Dermis microvascular lymphatic vessel endothelial cell (primary cell): ENCODE measurements around the gene DDX23. TPM values are rescaled to one million over a fixed set of nuclear protein-coding genes. Genes with fewer than 3 reads are reported as not detected.

Experiments
- total RNA-seq: library from RNA; depleted of rRNA; stranded (reverse); fragments of >200 nt; gene quantifications from 2 replicates; pipeline ENCODE4 v1.2.1, GENCODE V29; 2014

Gene DDX23
- total RNA-seq, 1 donor from 2014 or later = 60.0 TPM

Other genes starting within 250 kb of the DDX23 start
- gene KANSL2, start 169.9 kb downstream of the DDX23 start, total RNA-seq = 31.1 and 43.0 TPM in 2 replicates
- 17.7 and 21.0 TPM in 2 replicates for gene CCNT1, start 135.5 kb downstream of the DDX23 start, total RNA-seq
- 27.2 and 35.7 TPM in 2 replicates for gene ADCY6, start 63.1 kb downstream of the DDX23 start, total RNA-seq
- gene CACNB3, start 33.7 kb downstream of the DDX23 start, total RNA-seq = 6.9 and 8.1 TPM in 2 replicates
- gene RND1, start 13.7 kb upstream of the DDX23 start, total RNA-seq = 3.2 and 6.1 TPM in 2 replicates
- gene FKBP11, start 73.3 kb upstream of the DDX23 start, total RNA-seq = 9.9 and 12.3 TPM in 2 replicates
- gene ARF3, start 105.3 kb upstream of the DDX23 start, total RNA-seq = 40.7 and 50.4 TPM in 2 replicates
- gene WNT10B, start 119.6 kb upstream of the DDX23 start, total RNA-seq = 0.13 TPM in 2 replicates
- not detected in 2 replicates for gene WNT1, start 126.2 kb upstream of the DDX23 start, total RNA-seq
- under 0.01 and 0.13 TPM in 2 replicates for gene DDN, start 147.2 kb upstream of the DDX23 start, total RNA-seq
- gene PRKAG1, start 166.6 kb upstream of the DDX23 start, total RNA-seq = 37.4 and 44.5 TPM in 2 replicates
- 20.0 and 34.0 TPM in 2 replicates for gene KMT2D, start 208.6 kb upstream of the DDX23 start, total RNA-seq
- gene RHEBL1, start 217.8 kb upstream of the DDX23 start, total RNA-seq = 1.9 and 2.2 TPM in 2 replicates
- 0.25 and 0.39 TPM in 2 replicates for gene DHH, start 242.6 kb upstream of the DDX23 start, total RNA-seq